MCF 10A (cell line): Measurements from ENCODE around the gene TMEM244. TPM values are rescaled to one million over a fixed set of nuclear protein-coding genes. Genes with fewer than 3 reads are reported as not detected.

ENCODE experiments used
- BruUV-seq: library from RNA; stranded (reverse); fragments of 400-500 nt; replicated peaks from 2 replicates; lab custom pipeline; 2021; lab: Mats Ljungman, UMichigan
- CTCF ChIA-PET: fragments of 300-600 bp; sonication (Branson Sonifier 250); formaldehyde crosslinking; extraction: SDS; loops from one replicate; lab custom pipeline; 2021; ENCODE audit warnings: antibody characterized with exemption, inconsistent platforms; lab: Yijun Ruan, JAX
- POLR2A ChIA-PET: fragments of 300-600, 350-650 bp; sonication (Branson Sonifier 250); formaldehyde crosslinking; extraction: SDS; loops from one replicate; lab custom pipeline; 2020; ENCODE audit warnings: antibody characterized with exemption, inconsistent platforms; lab: Yijun Ruan, JAX
- DNase-seq: peaks from one replicate; pipeline ENCODE4 v3.0.0-alpha.2; 2018; ENCODE audit not compliant: unreplicated experiment
- H3K27ac Mint-ChIP-seq: one replicate; pipeline ENCODE4 v1.8.0; 2022; ENCODE audit warnings: mild to moderate bottlenecking, low read depth, mixed read lengths; ENCODE audit not compliant: unreplicated experiment
- H3K27me3 Mint-ChIP-seq: one replicate; pipeline ENCODE4 v1.8.0; 2022; ENCODE audit warnings: mixed read lengths; ENCODE audit not compliant: insufficient read depth, unreplicated experiment
- H3K36me3 Mint-ChIP-seq: one replicate; pipeline ENCODE4 v1.8.0; 2022; ENCODE audit warnings: mild to moderate bottlenecking, moderate library complexity, mixed read lengths; ENCODE audit not compliant: insufficient read depth, unreplicated experiment
- H3K4me1 Mint-ChIP-seq: one replicate; pipeline ENCODE4 v1.8.0; 2022; ENCODE audit warnings: mixed read lengths; ENCODE audit not compliant: insufficient read depth, unreplicated experiment
- H3K4me3 Mint-ChIP-seq: one replicate; pipeline ENCODE4 v1.8.0; 2022; ENCODE audit warnings: mild to moderate bottlenecking, moderate library complexity, mixed read lengths; ENCODE audit not compliant: unreplicated experiment
- H3K9me3 Mint-ChIP-seq: one replicate; pipeline ENCODE4 v1.8.0; 2022; ENCODE audit warnings: mixed read lengths; ENCODE audit not compliant: unreplicated experiment
- intact Hi-C: fragments of 100-400 bp; cut with micrococcal nuclease; formaldehyde crosslinking; loops from 2 replicates; pipeline ENCODE4 v1.14.1; 2022
- total RNA-seq: library from RNA; stranded (reverse); gene quantifications from 2 replicates; pipeline ENCODE4 v1.2.3, GENCODE V29; 2022
- TF ChIP-seq, protein P1 (sequence below): fragments of 200-600 bp; IDR thresholded peaks from one replicate; pipeline ENCODE4 v1.8.0; 2022; ENCODE audit warnings: antibody characterized with exemption, mild to moderate bottlenecking; ENCODE audit not compliant: unreplicated experiment

The TMEM244 gene
- total RNA-seq, 1 experiment from 2014 or later, result not detected

DNA sequence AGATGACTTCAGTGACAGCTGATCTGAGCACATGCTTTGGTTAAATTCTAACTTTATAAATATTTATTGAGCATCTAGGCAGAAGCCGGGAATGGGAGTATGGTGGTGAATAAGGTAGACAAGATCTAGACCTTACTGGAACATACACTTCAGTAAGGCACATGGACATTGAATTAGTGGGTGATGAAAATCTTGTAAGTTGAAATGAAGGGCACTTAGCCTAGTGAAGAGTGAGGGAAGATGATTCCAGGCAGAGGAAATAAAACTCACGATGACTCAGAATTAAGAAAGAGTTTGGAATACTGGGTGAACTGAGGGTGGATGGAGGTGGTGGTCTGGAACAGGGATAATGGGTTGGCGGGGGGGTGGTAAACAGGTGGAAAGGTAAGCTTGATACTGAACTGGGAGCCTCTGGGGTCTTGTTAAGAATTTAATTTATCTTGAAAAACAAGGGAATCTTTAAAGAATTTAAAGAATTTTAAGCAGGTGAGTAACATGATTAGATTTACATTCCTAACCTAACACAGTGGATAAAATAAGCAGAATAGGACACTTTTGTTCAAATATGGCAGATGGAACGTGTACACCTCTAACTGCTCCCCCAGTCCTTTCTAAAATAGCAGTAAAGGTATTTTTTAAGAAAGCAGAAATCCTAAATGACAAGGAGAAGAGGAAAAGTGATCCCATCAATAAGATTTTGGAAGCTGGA, 75.9 kb downstream of the TMEM244 start:
- peak; percentile 11 for DNase-seq
- POLR2A ChIA-PET, result no interaction called here

More for the DNA sequence above, 75.9 kb downstream of the TMEM244 start:
- H3K36me3 Mint-ChIP-seq, result no peaks in the 10 kb centered on the region
- no peak overlapping the region for H3K27ac Mint-ChIP-seq
- H3K9me3 Mint-ChIP-seq, result no peaks in the 10 kb centered on the region
- H3K4me3 Mint-ChIP-seq, result no peak overlapping the region
- TF ChIP-seq, protein P1, sequence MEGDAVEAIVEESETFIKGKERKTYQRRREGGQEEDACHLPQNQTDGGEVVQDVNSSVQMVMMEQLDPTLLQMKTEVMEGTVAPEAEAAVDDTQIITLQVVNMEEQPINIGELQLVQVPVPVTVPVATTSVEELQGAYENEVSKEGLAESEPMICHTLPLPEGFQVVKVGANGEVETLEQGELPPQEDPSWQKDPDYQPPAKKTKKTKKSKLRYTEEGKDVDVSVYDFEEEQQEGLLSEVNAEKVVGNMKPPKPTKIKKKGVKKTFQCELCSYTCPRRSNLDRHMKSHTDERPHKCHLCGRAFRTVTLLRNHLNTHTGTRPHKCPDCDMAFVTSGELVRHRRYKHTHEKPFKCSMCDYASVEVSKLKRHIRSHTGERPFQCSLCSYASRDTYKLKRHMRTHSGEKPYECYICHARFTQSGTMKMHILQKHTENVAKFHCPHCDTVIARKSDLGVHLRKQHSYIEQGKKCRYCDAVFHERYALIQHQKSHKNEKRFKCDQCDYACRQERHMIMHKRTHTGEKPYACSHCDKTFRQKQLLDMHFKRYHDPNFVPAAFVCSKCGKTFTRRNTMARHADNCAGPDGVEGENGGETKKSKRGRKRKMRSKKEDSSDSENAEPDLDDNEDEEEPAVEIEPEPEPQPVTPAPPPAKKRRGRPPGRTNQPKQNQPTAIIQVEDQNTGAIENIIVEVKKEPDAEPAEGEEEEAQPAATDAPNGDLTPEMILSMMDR, result no peak
- no peaks in the 10 kb centered on the region for H3K27me3 Mint-ChIP-seq
- H3K4me1 Mint-ChIP-seq, result peaks cover 11% of the 10 kb centered on the region
- intact Hi-C loops, result no loop called here
- BruUV-seq, result no TSS peak
- CTCF ChIA-PET, result interaction anchor here (1.1 kb wide), 1 partner anchor 10 kb away, joined by 4 read pairs; no protein-coding TSS in a partner anchor

Other genes starting within 250 kb of the TMEM244 start
- 14.6 and 22.9 TPM in 2 replicates for gene ARHGAP18, start 151.1 kb downstream of the TMEM244 start, total RNA-seq
- gene L3MBTL3, start 157.3 kb upstream of the TMEM244 start, total RNA-seq, result 5.2 and 11.7 TPM in 2 replicates